Measurements from ENCODE around the gene SLC11A2. TPM values are rescaled to one million over a fixed set of nuclear protein-coding genes. Genes with fewer than 3 reads are reported as not detected.

The SLC11A2 gene
- total and polyA plus RNA-seq, 9 of the 15 experiments (the other 6 are each of a cell fraction or from before 2014, with no cell fraction given) = 21.1 to 54.0 (median 32.9) TPM

DNA sequence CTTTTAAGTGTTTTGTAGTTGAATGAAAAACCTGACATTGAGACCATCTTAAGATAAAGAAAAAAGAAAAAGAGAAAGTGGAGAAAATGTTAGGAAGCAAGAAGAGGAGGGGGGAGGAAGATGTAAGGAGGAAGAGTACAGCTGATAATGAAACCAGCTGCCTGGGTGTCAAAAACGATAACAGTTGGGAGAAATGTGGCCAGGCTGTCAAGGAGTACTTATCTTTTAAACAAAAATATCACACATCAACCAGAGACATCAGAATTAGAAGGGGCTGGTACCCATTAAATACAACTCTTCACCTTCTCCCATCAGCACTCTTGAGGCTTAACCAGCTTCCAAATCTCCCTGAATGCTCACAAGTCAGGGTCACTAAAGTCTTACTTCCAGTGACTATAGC lies 4.5 kb downstream of the SLC11A2 start (continued):
- TF ChIP-seq ZNF76 (CRISPR knock-in tag; IDR thresholded peaks at IDR 0.05; ENCODE audit: borderline replicate concordance) = no peak
- TF ChIP-seq KHSRP (IDR thresholded peaks at IDR 0.05) = no peak
- peak; percentile 53; the same call in 1 of the 2 replicates for TF ChIP-seq ZNF41 (CRISPR knock-in tag; conservative IDR thresholded peaks at IDR 0.05)
- TF ChIP-seq POLR2G (IDR thresholded peaks at IDR 0.05; ENCODE audit: low read depth, low read length) = no peak
- TF ChIP-seq EWSR1 (IDR thresholded peaks at IDR 0.05; ENCODE audit: borderline replicate concordance, low read depth, partially characterized antibody) = no peak
- no peak for TF ChIP-seq POLR3A (IDR thresholded peaks at IDR 0.05; ENCODE audit: borderline replicate concordance, extremely low read depth, insufficient read depth, insufficient read length)
- TF ChIP-seq NR2F6 (CRISPR knock-in tag; IDR thresholded peaks at IDR 0.05) = no peak
- TF ChIP-seq BDP1 (IDR thresholded peaks at IDR 0.05; ENCODE audit: insufficient read depth, insufficient read length) = no peak
- no peak for TF ChIP-seq ARID2 (IDR thresholded peaks at IDR 0.05)
- 0 out of 2 replicates have a peak, but pooled peaks have one; percentile 24 for TF ChIP-seq GATA2 (CRISPR knock-in tag; IDR thresholded peaks at IDR 0.05)
- TF ChIP-seq CTCFL (IDR thresholded peaks at IDR 0.05; ENCODE audit: borderline replicate concordance, insufficient read depth, low read depth, low read length, poor library complexity, severe bottlenecking) = no peak
- no peak for TF ChIP-seq CBX8 (IDR thresholded peaks at IDR 0.05; ENCODE audit: borderline replicate concordance, extremely low read depth, low read depth, low read length, poor library complexity, severe bottlenecking)
- no peak for TF ChIP-seq HMG20A (CRISPR knock-in tag; conservative IDR thresholded peaks at IDR 0.05)
- TF ChIP-seq ZFX (CRISPR knock-in tag; IDR thresholded peaks at IDR 0.05) = no peak
- TF ChIP-seq MTA2 (IDR thresholded peaks at IDR 0.05; ENCODE audit: low read depth) = peak; percentile 88
- TF ChIP-seq, protein P1, sequence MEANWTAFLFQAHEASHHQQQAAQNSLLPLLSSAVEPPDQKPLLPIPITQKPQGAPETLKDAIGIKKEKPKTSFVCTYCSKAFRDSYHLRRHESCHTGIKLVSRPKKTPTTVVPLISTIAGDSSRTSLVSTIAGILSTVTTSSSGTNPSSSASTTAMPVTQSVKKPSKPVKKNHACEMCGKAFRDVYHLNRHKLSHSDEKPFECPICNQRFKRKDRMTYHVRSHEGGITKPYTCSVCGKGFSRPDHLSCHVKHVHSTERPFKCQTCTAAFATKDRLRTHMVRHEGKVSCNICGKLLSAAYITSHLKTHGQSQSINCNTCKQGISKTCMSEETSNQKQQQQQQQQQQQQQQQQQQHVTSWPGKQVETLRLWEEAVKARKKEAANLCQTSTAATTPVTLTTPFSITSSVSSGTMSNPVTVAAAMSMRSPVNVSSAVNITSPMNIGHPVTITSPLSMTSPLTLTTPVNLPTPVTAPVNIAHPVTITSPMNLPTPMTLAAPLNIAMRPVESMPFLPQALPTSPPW (CRISPR knock-in tag; IDR thresholded peaks at IDR 0.05) = peak; percentile 92
- TF ChIP-seq GTF2A2 (tag; IDR thresholded peaks at IDR 0.05) = no peak
- TF ChIP-seq SAP30 (IDR thresholded peaks at IDR 0.05; ENCODE audit: borderline replicate concordance, insufficient read depth, low read depth, low read length, poor library complexity, severe bottlenecking) = no peak
- no peak for TF ChIP-seq ZNF347 (CRISPR knock-in tag; IDR thresholded peaks at IDR 0.05; ENCODE audit: low read depth)
- TF ChIP-seq CEBPG (CRISPR knock-in tag; IDR thresholded peaks at IDR 0.05) = no peak
- TF ChIP-seq CEBPG (tag; conservative IDR thresholded peaks at IDR 0.05 in 1 of 2, IDR thresholded peaks at IDR 0.05 in 1 of 2) = no peak
